Stimulated activated CD4-positive, alpha-beta T cell treated with anti-CD3 and anti-CD28 coated beads, Interleukin-1b, Interleukin-23, amount 100 ng/mL, for 48 hours (primary cell): ENCODE measurements around the gene GRAMD1B.

Experiments used
- DNase-seq: peaks from one replicate; pipeline ENCODE4 v3.0.0-alpha.2; 2020

GRAMD1B gene

GRCh38 chr11:123594921-123595320 is 164.9 kb downstream of the GRAMD1B start:
- no peak for DNase-seq

- no peak for DNase-seq
Observed at GRCh38 chr11:123597859-123598258, 167.8 kb downstream of the GRAMD1B start.

- no peak for DNase-seq
Observed at GRCh38 chr11:123601136-123601535, 171.1 kb downstream of the GRAMD1B start.

- DNase-seq, result no peak
Observed at GRCh38 chr11:123601743-123602142, 171.7 kb downstream of the GRAMD1B start.

GRCh38 chr11:123603666-123604065 is 173.6 kb downstream of the GRAMD1B start:
- DNase-seq, result no peak

GRCh38 chr11:123607781-123608180 is 177.7 kb downstream of the GRAMD1B start:
- DNase-seq, result no peak

GRCh38 chr11:123608371-123608770 is 178.3 kb downstream of the GRAMD1B start:
- DNase-seq, result no peak

- no peak for DNase-seq
Observed at GRCh38 chr11:123608945-123609344, 178.9 kb downstream of the GRAMD1B start.

GRCh38 chr11:123611698-123612097 is 181.6 kb downstream of the GRAMD1B start:
- DNase-seq, result no peak

GRCh38 chr11:123616505-123617198 is 186.6 kb downstream of the GRAMD1B start:
- DNase-seq, result no peak

GRCh38 chr11:123622576-123622975 is 192.5 kb downstream of the GRAMD1B start:
- DNase-seq, result no peak

- no peak for DNase-seq
Observed at GRCh38 chr11:123624974-123625373, 194.9 kb downstream of the GRAMD1B start.

GRCh38 chr11:123628936-123629683 is 199.0 kb downstream of the GRAMD1B start:
- no peak for DNase-seq

GRCh38 chr11:123630126-123630608 is 200.1 kb downstream of the GRAMD1B start:
- no peak for DNase-seq

GRCh38 chr11:123640029-123640428 is 210.0 kb downstream of the GRAMD1B start:
- no peak for DNase-seq

- DNase-seq, result peak; percentile 53
Observed at GRCh38 chr11:123640677-123641494, 210.8 kb downstream of the GRAMD1B start.

- no peak for DNase-seq
Observed at GRCh38 chr11:123641495-123641840, 211.4 kb downstream of the GRAMD1B start.

- DNase-seq, result no peak
Observed at GRCh38 chr11:123642435-123642834, 212.4 kb downstream of the GRAMD1B start.

GRCh38 chr11:123645286-123645975 is 215.4 kb downstream of the GRAMD1B start:
- DNase-seq, result no peak

GRCh38 chr11:123650901-123651300 is 220.8 kb downstream of the GRAMD1B start:
- DNase-seq, result no peak

- DNase-seq, result no peak
Observed at GRCh38 chr11:123652599-123652998, 222.5 kb downstream of the GRAMD1B start.

- no peak for DNase-seq
Observed at GRCh38 chr11:123653483-123653826, 223.4 kb downstream of the GRAMD1B start.
